ENCODE data around the gene TRAPPC10. TPM values are rescaled to one million over a fixed set of nuclear protein-coding genes. Genes with fewer than 3 reads are reported as not detected.

Gene TRAPPC10
- total and polyA plus RNA-seq, 2 donors (not counting 1 experiment from before 2014, with no cell fraction given) = 61.7 to 145 TPM

DNA sequence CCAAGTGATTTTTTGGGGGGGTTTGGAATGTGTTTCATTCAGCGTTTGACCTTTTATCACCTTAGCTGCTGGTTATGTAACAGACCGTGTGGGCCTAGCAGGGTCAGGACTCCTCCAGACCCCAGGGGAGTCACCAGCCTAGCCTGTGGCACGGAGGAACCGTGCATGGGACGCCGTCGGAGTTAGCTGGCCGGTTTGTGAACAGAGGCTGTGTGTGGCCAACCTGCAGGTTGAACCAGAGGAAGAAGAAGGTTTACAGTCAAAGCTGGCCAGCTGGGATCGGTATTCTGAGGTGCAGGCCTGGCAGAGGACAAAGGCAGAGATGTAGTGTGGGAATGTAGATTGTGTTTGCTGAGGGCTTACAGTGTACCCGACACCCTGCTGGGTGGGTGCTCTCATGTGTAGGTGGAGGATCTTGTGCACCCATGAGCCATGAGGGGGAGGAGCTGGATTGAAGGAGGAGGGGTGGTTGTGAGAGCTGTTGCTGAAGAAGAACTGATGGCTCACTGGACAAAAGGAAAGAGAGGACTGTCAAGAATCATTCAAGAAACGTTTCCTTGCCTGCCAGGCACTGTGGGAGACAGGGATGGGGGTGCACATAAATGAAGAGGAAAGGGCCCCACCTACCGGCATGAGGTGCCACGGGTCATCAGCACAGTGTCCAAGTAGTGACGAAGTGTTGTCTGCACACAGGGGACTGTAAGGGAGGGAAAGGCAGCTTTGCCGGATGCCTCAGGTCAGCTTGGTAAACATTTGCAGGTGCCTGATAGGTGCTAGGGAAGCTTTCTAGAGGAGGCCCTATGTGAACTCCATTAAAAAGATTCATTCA, 55.1 kb downstream of the TRAPPC10 start:
- intact Hi-C loops (cut with micrococcal nuclease) = no loop called here
- Mint-ChIP-seq H3K27me3 (no peaks in the 10 kb centered on the region), H3K4me3 (no peak overlapping the region), H3K4me1 (peaks cover 13% of the 10 kb centered on the region), H3K9me3 (ENCODE audit: insufficient read depth) (no peaks in the 10 kb centered on the region), H3K27ac (no peak overlapping the region)
- no peak overlapping the region for H3K9ac ChIP-seq (ENCODE audit: low read length)
- no peak overlapping the region for H3K27ac ChIP-seq (ENCODE audit: low read length in 2 of 2)
- POLR2A ChIA-PET = no interaction called here
- H3K9me3 ChIP-seq (ENCODE audit: control extremely low read depth in 1 of 3, control insufficient read depth in 2 of 3, insufficient read depth in 1 of 3, low read length in 2 of 3) = no peaks in the 10 kb centered on the region
- H4K20me1 ChIP-seq (ENCODE audit: control insufficient read depth, insufficient read depth, low read length, poor library complexity, severe bottlenecking) = peaks cover 40% of the 10 kb centered on the region
- no peak overlapping the region for H3K4me2 ChIP-seq (replicated peaks; ENCODE audit: low read depth, low read length, poor library complexity, severe bottlenecking)
- CTCF ChIA-PET = interaction anchor here (0.6 kb wide), 1 partner anchor 11 kb away, joined by 3 read pairs; no protein-coding TSS in a partner anchor
- no peak for DNase-seq
- H3K4me3 ChIP-seq (ENCODE audit: control extremely low read depth in 1 of 5, extremely low read depth in 1 of 5, insufficient read depth in 1 of 5, low read depth in 2 of 5, low read length in 4 of 5) = no peak overlapping the region
- no peak overlapping the region for H2AFZ ChIP-seq (ENCODE audit: insufficient read depth, low read depth, low read length, poor library complexity, severe bottlenecking)
- no peak for ATAC-seq (ENCODE audit: low read depth)
- peaks cover 5 to 88% of the 10 kb centered on the region in 2 experiments for H3K36me3 ChIP-seq (replicated peaks in 1 of 2; ENCODE audit: control extremely low read depth in 1 of 2, control insufficient read depth in 1 of 2, extremely low read depth in 1 of 2, insufficient read depth in 2 of 2, low read length in 1 of 2)
- H3K27me3 ChIP-seq (replicated peaks in 1 of 4; ENCODE audit: control extremely low read depth in 1 of 4, control insufficient read depth in 3 of 4, insufficient read depth in 4 of 4, low read length in 3 of 4) = no peaks in the 10 kb centered on the region
- TF ChIP-seq, protein P1, sequence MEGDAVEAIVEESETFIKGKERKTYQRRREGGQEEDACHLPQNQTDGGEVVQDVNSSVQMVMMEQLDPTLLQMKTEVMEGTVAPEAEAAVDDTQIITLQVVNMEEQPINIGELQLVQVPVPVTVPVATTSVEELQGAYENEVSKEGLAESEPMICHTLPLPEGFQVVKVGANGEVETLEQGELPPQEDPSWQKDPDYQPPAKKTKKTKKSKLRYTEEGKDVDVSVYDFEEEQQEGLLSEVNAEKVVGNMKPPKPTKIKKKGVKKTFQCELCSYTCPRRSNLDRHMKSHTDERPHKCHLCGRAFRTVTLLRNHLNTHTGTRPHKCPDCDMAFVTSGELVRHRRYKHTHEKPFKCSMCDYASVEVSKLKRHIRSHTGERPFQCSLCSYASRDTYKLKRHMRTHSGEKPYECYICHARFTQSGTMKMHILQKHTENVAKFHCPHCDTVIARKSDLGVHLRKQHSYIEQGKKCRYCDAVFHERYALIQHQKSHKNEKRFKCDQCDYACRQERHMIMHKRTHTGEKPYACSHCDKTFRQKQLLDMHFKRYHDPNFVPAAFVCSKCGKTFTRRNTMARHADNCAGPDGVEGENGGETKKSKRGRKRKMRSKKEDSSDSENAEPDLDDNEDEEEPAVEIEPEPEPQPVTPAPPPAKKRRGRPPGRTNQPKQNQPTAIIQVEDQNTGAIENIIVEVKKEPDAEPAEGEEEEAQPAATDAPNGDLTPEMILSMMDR (IDR thresholded peaks at IDR 0.05) = no peak
- no peak for TF ChIP-seq EZH2 (IDR thresholded peaks at IDR 0.05; ENCODE audit: borderline replicate concordance, insufficient read depth, low read depth, low read length, poor library complexity, severe bottlenecking)
- 96% methylated on average over 15 of the region's 15 CpGs for WGBS (ENCODE audit: insufficient coverage)
- H3K4me1 ChIP-seq (ENCODE audit: control insufficient read depth in 2 of 2, insufficient read depth in 2 of 2, low read length in 2 of 2) = peaks cover 0 to 13% of the 10 kb centered on the region in 2 donors
- H3K79me2 ChIP-seq (ENCODE audit: control insufficient read depth, insufficient read depth, low read length) = peaks cover 68% of the 10 kb centered on the region

DNA sequence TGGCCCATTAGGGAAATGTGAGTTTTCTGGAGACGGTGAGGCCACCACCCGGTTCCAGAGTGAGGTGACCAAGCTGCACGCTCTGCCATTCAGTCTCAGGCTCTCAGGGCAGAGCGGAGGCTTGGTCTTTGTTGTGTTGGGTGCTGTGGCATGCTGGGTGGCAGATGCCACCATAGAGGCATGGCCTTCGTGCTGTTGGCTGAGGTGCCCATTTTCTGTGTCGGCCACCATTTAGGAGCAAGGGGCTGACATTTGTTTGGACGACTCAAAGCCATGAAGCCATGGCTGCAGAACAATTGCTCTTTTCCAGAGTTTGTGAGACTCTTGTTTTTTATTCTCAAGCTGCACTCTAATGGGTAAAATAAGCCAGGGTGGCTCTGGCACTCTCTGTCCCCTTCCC, 58.3 kb downstream of the TRAPPC10 start:
- Histone ChIP-seq H3K4me3 (ENCODE audit: control extremely low read depth in 1 of 5, extremely low read depth in 1 of 5, insufficient read depth in 1 of 5, low read depth in 2 of 5, low read length in 4 of 5) (no peak overlapping the region), H3K79me2 (ENCODE audit: control insufficient read depth, insufficient read depth, low read length) (peaks cover 58% of the 10 kb centered on the region), H4K20me1 (ENCODE audit: control insufficient read depth, insufficient read depth, low read length, poor library complexity, severe bottlenecking) (peaks cover 47% of the 10 kb centered on the region), H3K27me3 (replicated peaks in 1 of 4; ENCODE audit: control extremely low read depth in 1 of 4, control insufficient read depth in 3 of 4, insufficient read depth in 4 of 4, low read length in 3 of 4) (no peaks in the 10 kb centered on the region), H3K4me1 (ENCODE audit: control insufficient read depth in 2 of 2, insufficient read depth in 2 of 2, low read length in 2 of 2) (peaks cover 0 to 6% of the 10 kb centered on the region in 2 donors), H3K27ac (ENCODE audit: low read length in 2 of 2) (no peak overlapping the region), H3K9ac (ENCODE audit: low read length) (no peak overlapping the region), H2AFZ (ENCODE audit: insufficient read depth, low read depth, low read length, poor library complexity, severe bottlenecking) (no peak overlapping the region), H3K4me2 (replicated peaks; ENCODE audit: low read depth, low read length, poor library complexity, severe bottlenecking) (no peak overlapping the region), H3K36me3 (replicated peaks in 1 of 2; ENCODE audit: control extremely low read depth in 1 of 2, control insufficient read depth in 1 of 2, extremely low read depth in 1 of 2, insufficient read depth in 2 of 2, low read length in 1 of 2) (peaks cover 9 to 85% of the 10 kb centered on the region in 2 experiments), H3K9me3 (ENCODE audit: control extremely low read depth in 1 of 3, control insufficient read depth in 2 of 3, insufficient read depth in 1 of 3, low read length in 2 of 3) (no peaks in the 10 kb centered on the region)
- TF ChIP-seq EZH2 (IDR thresholded peaks at IDR 0.05; ENCODE audit: borderline replicate concordance, insufficient read depth, low read depth, low read length, poor library complexity, severe bottlenecking) = no peak
- TF ChIP-seq, protein P1 (IDR thresholded peaks at IDR 0.05) = no peak
- no peaks in the 10 kb centered on the region for H3K9me3 Mint-ChIP-seq (ENCODE audit: insufficient read depth)
- CTCF ChIA-PET = no interaction called here
- H3K4me3 Mint-ChIP-seq = no peak overlapping the region
- peaks cover 7% of the 10 kb centered on the region for H3K4me1 Mint-ChIP-seq
- H3K27me3 Mint-ChIP-seq = no peaks in the 10 kb centered on the region
- ATAC-seq (ENCODE audit: low read depth) (no peak), DNase-seq (no peak)
- intact Hi-C loops (cut with micrococcal nuclease) = no loop called here
- POLR2A ChIA-PET = interaction anchor here (0.9 kb wide), 1 partner anchor 11 kb away, joined by 3 read pairs; no protein-coding TSS in a partner anchor
- WGBS (ENCODE audit: insufficient coverage) = 98% methylated on average over 7 of the region's 7 CpGs
- H3K27ac Mint-ChIP-seq = no peak overlapping the region
